Activated CD8-positive, alpha-beta T cell treated with anti-CD3 and anti-CD28 coated beads for 36 hours (primary cell): ENCODE measurements around the gene ADCY5. TPM values are rescaled to one million over a fixed set of nuclear protein-coding genes. Genes with fewer than 3 reads are reported as not detected.

Experiments
- ATAC-seq: fragments of 200-7000 bp; cut with Tn5 transposase; one replicate; pipeline ENCODE4 v1.10.0; 2021; ENCODE audit warnings: mild to moderate bottlenecking, moderate library complexity
- CTCF ChIA-PET: fragments of 350-600 bp; sonication (Branson Sonifier 250); formaldehyde crosslinking; loops from one replicate; lab custom pipeline; 2021; ENCODE audit warnings: antibody characterized with exemption; lab: Charles Lee
- POLR2A ChIA-PET: fragments of 350-600 bp; sonication (Branson Sonifier 250); formaldehyde crosslinking; loops from one replicate; lab custom pipeline; 2021; ENCODE audit warnings: antibody characterized with exemption; lab: Charles Lee
- DNase-seq: peaks from one replicate; pipeline ENCODE4 v3.0.0-alpha.2; 2020
- H3K27ac Mint-ChIP-seq: one replicate; pipeline ENCODE4 v1.8.0; 2021; ENCODE audit warnings: mild to moderate bottlenecking, mixed read lengths
- H3K27me3 Mint-ChIP-seq: one replicate; pipeline ENCODE4 v1.8.0; 2021; ENCODE audit warnings: mixed read lengths
- H3K36me3 Mint-ChIP-seq: one replicate; pipeline ENCODE4 v1.8.0; 2021; ENCODE audit warnings: low read depth, mixed read lengths
- H3K4me1 Mint-ChIP-seq: one replicate; pipeline ENCODE4 v1.8.0; 2021; ENCODE audit warnings: low read depth, mixed read lengths
- H3K4me3 Mint-ChIP-seq: one replicate; pipeline ENCODE4 v1.8.0; 2021; ENCODE audit warnings: mild to moderate bottlenecking, moderate library complexity, mixed read lengths
- H3K9me3 Mint-ChIP-seq: one replicate; pipeline ENCODE4 v1.8.0; 2021; ENCODE audit warnings: mixed read lengths
- intact Hi-C: fragments of 100-400 bp; cut with micrococcal nuclease; formaldehyde crosslinking; loops from one replicate; pipeline ENCODE4 v1.10.0; 2022
- total RNA-seq, 2 experiments: library from RNA; stranded (reverse); gene quantifications; one replicate each; pipeline ENCODE4 v1.2.3, GENCODE V29; 2021
- TF ChIP-seq, protein P1 (sequence below): fragments of 200-600 bp; IDR thresholded peaks from one replicate; pipeline ENCODE4 v1.8.0; 2022; ENCODE audit warnings: antibody characterized with exemption, mild to moderate bottlenecking

The ADCY5 gene
- total RNA-seq, 2 experiments from 2014 or later: not detected

DNA sequence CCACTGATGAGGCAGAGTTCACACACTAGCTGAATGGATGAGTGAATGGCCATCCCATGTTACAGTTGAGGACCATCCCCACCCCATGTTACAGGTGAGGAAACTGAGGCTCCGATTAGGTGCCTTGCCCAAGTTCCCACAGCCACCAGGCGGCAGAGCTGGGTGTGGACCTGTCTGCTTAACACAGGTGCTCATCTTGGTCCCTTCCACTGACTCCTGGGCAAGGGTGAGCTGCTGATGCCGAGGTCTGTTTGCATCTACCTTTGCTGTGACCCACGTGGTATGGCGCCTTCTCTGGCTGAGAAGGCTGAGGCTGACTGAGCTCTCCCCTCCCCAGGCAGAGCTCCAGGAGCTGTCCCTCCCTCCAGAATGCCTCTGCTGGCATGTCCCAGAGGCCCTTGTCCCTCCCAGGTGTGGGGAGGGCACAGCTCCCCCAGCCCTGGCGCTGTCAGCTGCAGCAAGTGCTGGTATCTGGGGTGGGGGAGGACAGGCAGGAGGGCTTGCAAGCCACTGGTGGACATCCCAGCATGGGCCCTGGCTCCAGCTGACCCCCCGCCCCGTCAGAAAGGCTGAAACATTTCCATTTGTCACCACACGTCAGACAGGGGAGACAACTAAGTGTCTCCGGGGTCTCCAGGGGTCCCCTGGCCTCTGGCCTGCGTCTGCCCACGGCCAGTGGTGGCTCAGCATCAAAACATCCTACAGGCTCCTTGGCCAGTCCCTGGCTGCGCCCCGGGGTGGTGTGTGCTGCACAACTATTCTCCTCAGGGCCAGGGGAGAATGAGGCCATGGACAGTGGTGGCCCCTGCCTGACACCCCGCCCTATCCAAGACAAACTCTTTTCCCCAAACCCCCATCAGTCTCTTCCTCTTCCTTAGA lies 105.4 kb downstream of the ADCY5 start:
- intact Hi-C loops: no loop called here
- H3K27ac Mint-ChIP-seq: no peak overlapping the region
- POLR2A ChIA-PET: no interaction called here
- H3K36me3 Mint-ChIP-seq: no peaks in the 10 kb centered on the region
- DNase-seq (no peak), ATAC-seq (no peak)
- H3K27me3 Mint-ChIP-seq: peaks cover 7% of the 10 kb centered on the region
- H3K4me1 Mint-ChIP-seq: peaks cover 8% of the 10 kb centered on the region
- CTCF ChIA-PET: no interaction called here
- no peak overlapping the region for H3K4me3 Mint-ChIP-seq
- no peaks in the 10 kb centered on the region for H3K9me3 Mint-ChIP-seq
- TF ChIP-seq, protein P1, sequence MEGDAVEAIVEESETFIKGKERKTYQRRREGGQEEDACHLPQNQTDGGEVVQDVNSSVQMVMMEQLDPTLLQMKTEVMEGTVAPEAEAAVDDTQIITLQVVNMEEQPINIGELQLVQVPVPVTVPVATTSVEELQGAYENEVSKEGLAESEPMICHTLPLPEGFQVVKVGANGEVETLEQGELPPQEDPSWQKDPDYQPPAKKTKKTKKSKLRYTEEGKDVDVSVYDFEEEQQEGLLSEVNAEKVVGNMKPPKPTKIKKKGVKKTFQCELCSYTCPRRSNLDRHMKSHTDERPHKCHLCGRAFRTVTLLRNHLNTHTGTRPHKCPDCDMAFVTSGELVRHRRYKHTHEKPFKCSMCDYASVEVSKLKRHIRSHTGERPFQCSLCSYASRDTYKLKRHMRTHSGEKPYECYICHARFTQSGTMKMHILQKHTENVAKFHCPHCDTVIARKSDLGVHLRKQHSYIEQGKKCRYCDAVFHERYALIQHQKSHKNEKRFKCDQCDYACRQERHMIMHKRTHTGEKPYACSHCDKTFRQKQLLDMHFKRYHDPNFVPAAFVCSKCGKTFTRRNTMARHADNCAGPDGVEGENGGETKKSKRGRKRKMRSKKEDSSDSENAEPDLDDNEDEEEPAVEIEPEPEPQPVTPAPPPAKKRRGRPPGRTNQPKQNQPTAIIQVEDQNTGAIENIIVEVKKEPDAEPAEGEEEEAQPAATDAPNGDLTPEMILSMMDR: no peak

DNA sequence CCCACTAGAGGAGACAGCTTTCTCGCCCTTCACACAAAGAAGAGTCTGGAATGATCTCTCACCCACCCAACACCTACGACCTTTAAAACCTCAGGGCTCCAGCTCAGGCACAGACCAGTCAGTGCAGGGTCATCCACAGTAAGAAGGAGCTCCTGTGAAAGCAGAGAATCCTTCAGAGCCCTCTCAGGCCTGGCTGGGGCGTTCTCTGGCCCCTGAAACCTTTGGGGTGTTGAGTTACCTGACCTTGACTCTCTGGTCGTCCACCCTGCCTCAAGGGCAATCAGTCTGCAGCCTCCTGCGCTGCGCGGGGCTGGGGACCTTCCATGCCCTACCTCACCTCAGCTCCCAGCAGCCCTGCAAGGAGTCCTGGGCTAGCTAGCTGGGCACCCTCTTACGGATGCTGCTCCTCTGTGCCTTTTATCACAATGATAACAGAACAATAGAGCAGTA lies 106.2 kb downstream of the ADCY5 start:
- DNase-seq (no peak), ATAC-seq (no peak)
- Mint-ChIP-seq H3K27me3 (peaks cover 3% of the 10 kb centered on the region), H3K4me3 (no peak overlapping the region), H3K27ac (no peak overlapping the region), H3K36me3 (no peaks in the 10 kb centered on the region), H3K9me3 (no peaks in the 10 kb centered on the region), H3K4me1 (peaks cover 8% of the 10 kb centered on the region)
- POLR2A ChIA-PET: no interaction called here
- CTCF ChIA-PET: no interaction called here
- TF ChIP-seq, protein P1: no peak
- intact Hi-C loops: no loop called here

DNA sequence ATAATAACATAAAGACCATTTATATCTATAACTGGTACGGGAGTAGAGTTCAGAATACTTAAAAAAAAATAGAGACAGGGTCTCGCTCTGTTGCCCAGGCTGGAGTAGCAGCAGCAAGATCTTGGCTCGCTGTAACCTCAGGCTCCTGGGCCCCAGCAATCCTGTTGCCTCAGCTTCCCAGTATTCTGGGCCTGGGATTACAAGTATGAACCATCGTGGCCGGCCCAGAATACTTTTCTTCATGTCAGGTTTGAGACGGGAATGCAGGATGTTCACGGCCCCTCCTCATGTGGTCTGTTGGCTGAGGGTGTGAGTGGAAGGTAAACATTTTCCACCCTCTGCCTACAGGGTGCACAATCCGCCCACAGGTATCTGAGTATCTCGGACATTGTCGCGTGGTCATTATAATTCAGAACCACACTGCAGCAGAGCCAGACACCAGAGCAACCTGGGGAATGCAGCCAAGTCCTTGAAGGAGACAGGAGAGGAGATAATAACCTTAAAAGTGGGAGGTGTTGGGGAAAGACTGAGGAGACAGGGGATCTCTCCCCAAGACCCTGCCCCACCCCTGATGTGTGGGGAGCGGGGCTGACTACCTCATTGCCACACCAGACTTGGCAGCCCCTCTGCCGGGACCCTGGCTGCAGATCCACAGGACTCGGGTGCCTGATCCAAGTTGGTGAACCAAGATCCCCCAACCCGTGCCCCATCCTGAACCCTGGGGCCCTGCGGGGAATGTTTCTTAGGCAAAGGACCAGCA lies 106.8 kb downstream of the ADCY5 start:
- POLR2A ChIA-PET: no interaction called here
- ATAC-seq (no peak), DNase-seq (no peak)
- no peak overlapping the region for H3K4me3 Mint-ChIP-seq
- no peaks in the 10 kb centered on the region for H3K36me3 Mint-ChIP-seq
- H3K27me3 Mint-ChIP-seq: peaks cover 1% of the 10 kb centered on the region
- no peak overlapping the region for H3K27ac Mint-ChIP-seq
- peaks cover 8% of the 10 kb centered on the region for H3K4me1 Mint-ChIP-seq
- CTCF ChIA-PET: interaction anchor here (1.2 to 1.8 kb wide), 2 partner anchors 13 to 217 kb away, joined by 3 to 4 read pairs; no protein-coding TSS in a partner anchor
- intact Hi-C loops: no loop called here
- TF ChIP-seq, protein P1: no peak
- H3K9me3 Mint-ChIP-seq: no peaks in the 10 kb centered on the region

DNA sequence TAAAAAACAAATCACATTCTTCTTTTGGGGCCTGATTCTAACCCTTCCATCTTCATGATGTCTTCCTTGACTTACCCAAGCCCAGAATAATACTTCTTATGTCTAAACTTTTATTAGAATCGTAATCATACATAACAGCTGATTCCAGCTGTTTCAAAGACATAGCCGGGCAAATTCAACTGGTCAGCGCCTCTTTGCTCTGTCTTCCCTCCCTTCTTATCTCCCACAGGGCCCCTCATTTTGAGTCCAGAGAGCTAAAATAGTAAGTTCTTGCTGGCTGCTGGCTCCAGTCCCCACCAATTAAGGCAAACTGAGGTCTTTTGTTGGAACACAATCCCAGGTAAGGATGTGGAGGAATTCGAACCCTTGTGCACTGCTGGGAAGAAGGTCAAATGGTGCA lies 108.6 kb downstream of the ADCY5 start:
- Mint-ChIP-seq H3K36me3 (no peaks in the 10 kb centered on the region), H3K9me3 (no peaks in the 10 kb centered on the region), H3K27ac (no peak overlapping the region), H3K4me1 (peaks cover 8% of the 10 kb centered on the region), H3K27me3 (peaks cover 1% of the 10 kb centered on the region), H3K4me3 (no peak overlapping the region)
- ATAC-seq: no peak
- intact Hi-C loops: no loop called here
- POLR2A ChIA-PET: no interaction called here
- TF ChIP-seq, protein P1: no peak
- DNase-seq: no peak
- CTCF ChIA-PET: interaction anchor here (1.8 kb wide), 1 partner anchor 11 kb away, joined by 4 read pairs; no protein-coding TSS in a partner anchor
